ENCODE results near the gene TUBA4B. TPM values are rescaled to one million over a fixed set of nuclear protein-coding genes. Genes with fewer than 3 reads are reported as not detected.
A peak's percentile ranks its signal among the peaks of the same experiment; 100 is the strongest.
"Not testable (repeated sequence)": the region's sequence is repeated elsewhere in the genome, so short reads cannot be mapped to it uniquely, and the experiment has no call there.

The TUBA4B gene
- total RNA-seq, 1 experiment from 2014 or later, result 0.28 TPM

DNA sequence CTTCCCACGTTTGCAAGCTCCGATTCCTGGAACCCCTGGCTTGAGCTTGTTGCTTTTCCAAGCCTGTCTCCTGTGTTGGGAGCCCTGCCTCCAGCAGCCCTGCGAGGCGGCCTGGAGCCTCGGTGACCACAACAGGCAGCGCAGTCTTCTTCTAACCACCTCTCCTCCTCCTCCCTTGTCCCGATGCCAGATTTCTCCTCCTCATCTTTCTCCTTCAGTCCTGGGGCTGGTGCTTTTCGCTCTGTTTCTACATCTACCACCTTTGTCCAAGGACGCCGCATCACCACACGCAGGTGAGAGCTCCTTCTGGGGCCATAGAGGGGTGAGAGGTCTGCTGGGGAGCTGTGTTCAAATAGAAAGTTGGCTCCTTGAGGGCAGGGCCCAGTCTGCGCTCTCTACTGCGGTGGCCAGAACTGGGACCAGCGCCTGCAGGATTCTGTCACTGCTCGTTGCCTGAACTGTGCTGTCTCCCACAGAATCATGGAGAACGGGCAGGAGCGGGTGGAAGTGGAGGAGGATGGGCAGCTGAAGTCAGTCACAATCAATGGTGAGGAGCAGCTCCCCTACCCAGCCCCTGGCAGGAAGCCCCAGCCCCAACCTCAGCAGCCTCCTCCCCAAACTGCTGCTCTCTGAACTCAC lies 30.0 kb downstream of the TUBA4B start:
- Histone ChIP-seq H3K36me3 (replicated peaks; ENCODE audit: control insufficient read depth, insufficient read depth, low read length) (peaks cover 3% of the 10 kb centered on the region), H3K4me3 (ENCODE audit: insufficient read depth, low read depth, low read length) (no peak overlapping the region), H3K27me3 (ENCODE audit: control insufficient read depth, insufficient read depth, low read length) (no peaks in the 10 kb centered on the region; the same call in 1 of the 2 replicates)
- no peak for DNase-seq

- peak; percentile 37 for DNase-seq
- Histone ChIP-seq H3K36me3 (replicated peaks; ENCODE audit: control insufficient read depth, insufficient read depth, low read length) (peaks cover 3% of the 10 kb centered on the region), H3K27me3 (ENCODE audit: control insufficient read depth, insufficient read depth, low read length) (no peaks in the 10 kb centered on the region; the same call in 1 of the 2 replicates), H3K4me3 (ENCODE audit: insufficient read depth, low read depth, low read length) (no peak overlapping the region)
Measured at GRCh38 chr2:219284501-219285372, 31.7 kb downstream of the TUBA4B start.

GRCh38 chr2:219285373-219285735 lies 32.3 kb downstream of the TUBA4B start:
- Histone ChIP-seq H3K4me3 (ENCODE audit: insufficient read depth, low read depth, low read length) (no peak overlapping the region), H3K27me3 (ENCODE audit: control insufficient read depth, insufficient read depth, low read length) (no peaks in the 10 kb centered on the region), H3K36me3 (replicated peaks; ENCODE audit: control insufficient read depth, insufficient read depth, low read length) (peaks cover 3% of the 10 kb centered on the region)
- peak; percentile 39 for DNase-seq

GRCh38 chr2:219285894-219286425 lies 32.9 kb downstream of the TUBA4B start:
- H3K27me3 ChIP-seq (ENCODE audit: control insufficient read depth, insufficient read depth, low read length), result no peaks in the 10 kb centered on the region
- peak; percentile 96 for DNase-seq
- no peak overlapping the region for H3K4me3 ChIP-seq (ENCODE audit: insufficient read depth, low read depth, low read length)
- H3K36me3 ChIP-seq (replicated peaks; ENCODE audit: control insufficient read depth, insufficient read depth, low read length), result peaks cover 3% of the 10 kb centered on the region; the same call in 1 of the 2 replicates

GRCh38 chr2:219286436-219287115 lies 33.5 kb downstream of the TUBA4B start:
- DNase-seq, result peak; percentile 58
- Histone ChIP-seq H3K27me3 (ENCODE audit: control insufficient read depth, insufficient read depth, low read length) (no peaks in the 10 kb centered on the region), H3K4me3 (ENCODE audit: insufficient read depth, low read depth, low read length) (no peak overlapping the region), H3K36me3 (replicated peaks; ENCODE audit: control insufficient read depth, insufficient read depth, low read length) (peaks cover 3% of the 10 kb centered on the region; the same call in 1 of the 2 replicates)

DNA sequence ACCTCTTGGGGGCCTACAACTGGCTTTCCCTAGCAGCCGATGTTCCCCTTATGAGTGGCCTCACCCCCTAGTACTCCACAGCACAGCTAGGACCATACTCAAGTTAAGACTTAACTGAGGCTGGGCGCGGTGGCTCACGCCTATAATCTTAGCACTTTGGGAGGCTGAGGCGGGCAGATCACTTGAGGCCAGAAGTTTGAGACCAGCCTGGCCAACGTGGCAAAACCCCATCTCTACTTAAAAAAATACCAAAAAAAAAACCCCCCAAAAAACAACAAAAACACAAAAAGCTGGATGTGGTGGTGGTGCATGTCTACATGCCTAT lies 34.0 kb downstream of the TUBA4B start:
- DNase-seq; H3K36me3 ChIP-seq (replicated peaks; ENCODE audit: control insufficient read depth, insufficient read depth, low read length); H3K27me3 ChIP-seq (ENCODE audit: control insufficient read depth, insufficient read depth, low read length); H3K4me3 ChIP-seq (ENCODE audit: insufficient read depth, low read depth, low read length): not testable (repeated sequence)

GRCh38 chr2:219287580-219288265 lies 34.7 kb downstream of the TUBA4B start:
- Histone ChIP-seq H3K36me3 (replicated peaks; ENCODE audit: control insufficient read depth, insufficient read depth, low read length) (peaks cover 1% of the 10 kb centered on the region; the same call in 1 of the 2 replicates), H3K27me3 (ENCODE audit: control insufficient read depth, insufficient read depth, low read length) (no peaks in the 10 kb centered on the region; the same call in 1 of the 2 replicates), H3K4me3 (ENCODE audit: insufficient read depth, low read depth, low read length) (no peak overlapping the region)
- DNase-seq, result no peak

DNA sequence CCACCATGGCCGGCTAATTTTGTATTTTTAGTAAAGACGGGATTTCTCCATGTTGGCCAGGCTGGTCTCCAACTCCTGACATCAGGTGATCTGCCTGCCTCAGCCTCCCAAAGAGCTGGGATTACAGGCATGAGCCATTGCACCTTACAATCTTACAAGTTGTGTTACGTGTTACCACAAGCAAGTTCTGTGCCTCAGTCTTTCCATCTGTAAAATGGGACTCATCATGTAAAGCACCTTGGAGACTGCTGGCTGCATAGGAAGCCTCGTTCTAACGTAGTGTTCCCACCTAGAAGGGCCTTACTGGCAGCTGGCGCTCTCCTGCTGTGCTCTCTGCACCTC lies 36.1 kb downstream of the TUBA4B start:
- peaks cover 1% of the 10 kb centered on the region; the same call in 1 of the 2 replicates for H3K36me3 ChIP-seq (replicated peaks; ENCODE audit: control insufficient read depth, insufficient read depth, low read length)
- no peak for DNase-seq
- no peak overlapping the region for H3K4me3 ChIP-seq (ENCODE audit: insufficient read depth, low read depth, low read length)
- peaks cover 3% of the 10 kb centered on the region; the same call in 1 of the 2 replicates for H3K27me3 ChIP-seq (ENCODE audit: control insufficient read depth, insufficient read depth, low read length)

GRCh38 chr2:219289537-219290361 lies 36.7 kb downstream of the TUBA4B start:
- no peak overlapping the region for H3K4me3 ChIP-seq (ENCODE audit: insufficient read depth, low read depth, low read length)
- DNase-seq, result no peak
- H3K27me3 ChIP-seq (ENCODE audit: control insufficient read depth, insufficient read depth, low read length), result peaks cover 3% of the 10 kb centered on the region; the same call in 1 of the 2 replicates
- no peaks in the 10 kb centered on the region for H3K36me3 ChIP-seq (replicated peaks; ENCODE audit: control insufficient read depth, insufficient read depth, low read length)

- no peak for DNase-seq
- peaks cover 8% of the 10 kb centered on the region for H3K27me3 ChIP-seq (ENCODE audit: control insufficient read depth, insufficient read depth, low read length)
- H3K36me3 ChIP-seq (replicated peaks; ENCODE audit: control insufficient read depth, insufficient read depth, low read length), result no peaks in the 10 kb centered on the region
- H3K4me3 ChIP-seq (ENCODE audit: insufficient read depth, low read depth, low read length), result no peak overlapping the region
Measured at GRCh38 chr2:219290381-219291171, 37.5 kb downstream of the TUBA4B start.

DNA sequence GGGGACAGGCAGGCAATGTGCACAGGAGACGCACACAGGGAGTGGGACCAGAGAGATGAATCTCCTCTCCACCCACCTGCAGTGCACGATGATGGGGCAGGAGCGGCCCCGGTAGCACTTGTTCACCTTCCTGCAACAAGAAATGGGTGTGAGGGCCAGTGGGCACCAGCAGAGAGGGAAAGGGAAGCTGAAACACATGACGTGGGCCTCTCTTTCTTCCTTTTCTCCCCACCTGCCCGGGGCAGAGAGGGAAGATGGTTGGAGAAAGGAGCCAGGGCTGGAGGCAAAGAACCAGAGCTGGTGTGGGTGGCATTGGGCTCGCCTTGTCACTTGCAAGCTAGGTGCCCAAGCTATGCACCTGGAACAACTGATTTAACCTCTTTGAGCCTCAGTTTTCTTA lies 38.4 kb downstream of the TUBA4B start:
- Histone ChIP-seq H3K36me3 (replicated peaks; ENCODE audit: control insufficient read depth, insufficient read depth, low read length) (no peaks in the 10 kb centered on the region), H3K27me3 (ENCODE audit: control insufficient read depth, insufficient read depth, low read length) (peaks cover 9% of the 10 kb centered on the region), H3K4me3 (ENCODE audit: insufficient read depth, low read depth, low read length) (no peak overlapping the region)
- DNase-seq, result no peak

- Histone ChIP-seq H3K27me3 (ENCODE audit: control insufficient read depth, insufficient read depth, low read length) (peaks cover 9% of the 10 kb centered on the region), H3K36me3 (replicated peaks; ENCODE audit: control insufficient read depth, insufficient read depth, low read length) (no peaks in the 10 kb centered on the region), H3K4me3 (ENCODE audit: insufficient read depth, low read depth, low read length) (no peak overlapping the region)
- no peak for DNase-seq
Measured at GRCh38 chr2:219291910-219292490, 39.0 kb downstream of the TUBA4B start.

DNA sequence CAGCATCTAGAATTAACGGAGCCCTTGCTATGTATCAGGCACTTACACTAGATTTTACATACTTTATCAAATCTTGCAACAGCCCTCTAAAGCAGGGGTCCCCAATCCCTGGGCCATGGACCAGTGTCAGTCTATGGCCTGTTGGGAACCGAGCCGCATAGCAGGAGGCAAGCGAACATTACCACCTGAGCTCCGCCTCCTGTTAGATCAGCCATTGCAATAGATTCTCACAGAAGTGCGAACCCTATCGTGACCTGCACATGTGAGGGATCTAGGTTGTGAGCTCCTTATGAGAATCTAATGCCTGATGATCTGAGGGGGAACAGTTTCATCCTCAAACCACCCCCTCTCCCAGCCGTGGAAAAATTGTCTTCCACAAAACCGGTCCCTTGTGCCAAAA lies 39.6 kb downstream of the TUBA4B start:
- DNase-seq, result no peak
- no peaks in the 10 kb centered on the region for H3K36me3 ChIP-seq (replicated peaks; ENCODE audit: control insufficient read depth, insufficient read depth, low read length)
- H3K27me3 ChIP-seq (ENCODE audit: control insufficient read depth, insufficient read depth, low read length), result peaks cover 9% of the 10 kb centered on the region
- no peak overlapping the region for H3K4me3 ChIP-seq (ENCODE audit: insufficient read depth, low read depth, low read length)
